ENCODE measurements around the gene TYRO3.

Gene TYRO3

GRCh38 chr15:41536866-41537265 is 22.1 kb upstream of the TYRO3 start:
- Mint-ChIP-seq H3K27me3 (no peaks in the 10 kb centered on the region), H3K36me3 (ENCODE audit: low read depth) (peaks cover 30% of the 10 kb centered on the region), H3K4me1 (peaks cover 4% of the 10 kb centered on the region), H3K27ac (no peak overlapping the region), H3K9me3 (no peaks in the 10 kb centered on the region), H3K4me3 (no peak overlapping the region)
- DNase-seq (no peak), ATAC-seq (no peak)

- Mint-ChIP-seq H3K4me1 (peaks cover 14% of the 10 kb centered on the region), H3K27me3 (no peaks in the 10 kb centered on the region), H3K27ac (peak overlapping the region; percentile 89), H3K9me3 (no peaks in the 10 kb centered on the region), H3K36me3 (ENCODE audit: low read depth) (no peaks in the 10 kb centered on the region), H3K4me3 (peak overlapping the region; percentile 92)
- DNase-seq = no peak
- ATAC-seq = peak; percentile 6
Measured at GRCh38 chr15:41543521-41543870, 15.5 kb upstream of the TYRO3 start.

- H3K9me3 Mint-ChIP-seq = no peaks in the 10 kb centered on the region
- peak overlapping the region; percentile 92 for H3K4me3 Mint-ChIP-seq
- DNase-seq (peak; percentile 16), ATAC-seq (no peak)
- peak overlapping the region; percentile 4 for H3K27ac Mint-ChIP-seq
- H3K27me3 Mint-ChIP-seq = no peaks in the 10 kb centered on the region
- no peaks in the 10 kb centered on the region for H3K36me3 Mint-ChIP-seq (ENCODE audit: low read depth)
- H3K4me1 Mint-ChIP-seq = peaks cover 14% of the 10 kb centered on the region
Measured at GRCh38 chr15:41544650-41545015, 14.4 kb upstream of the TYRO3 start.

GRCh38 chr15:41545218-41545617 is 13.8 kb upstream of the TYRO3 start:
- no peaks in the 10 kb centered on the region for H3K27me3 Mint-ChIP-seq
- H3K9me3 Mint-ChIP-seq = no peaks in the 10 kb centered on the region
- H3K4me1 Mint-ChIP-seq = peaks cover 14% of the 10 kb centered on the region
- no peak for ATAC-seq
- H3K4me3 Mint-ChIP-seq = peak overlapping the region; percentile 92
- peak overlapping the region; percentile 4 for H3K27ac Mint-ChIP-seq
- no peaks in the 10 kb centered on the region for H3K36me3 Mint-ChIP-seq (ENCODE audit: low read depth)
- no peak for DNase-seq

GRCh38 chr15:41546851-41547786 is 11.9 kb upstream of the TYRO3 start:
- Mint-ChIP-seq H3K36me3 (ENCODE audit: low read depth) (no peaks in the 10 kb centered on the region), H3K4me3 (no peak overlapping the region), H3K27ac (no peak overlapping the region), H3K9me3 (no peaks in the 10 kb centered on the region), H3K27me3 (no peaks in the 10 kb centered on the region), H3K4me1 (peaks cover 13% of the 10 kb centered on the region)
- DNase-seq (no peak), ATAC-seq (no peak)

- H3K9me3 Mint-ChIP-seq = no peaks in the 10 kb centered on the region
- no peak overlapping the region for H3K27ac Mint-ChIP-seq
- no peaks in the 10 kb centered on the region for H3K27me3 Mint-ChIP-seq
- no peaks in the 10 kb centered on the region for H3K36me3 Mint-ChIP-seq (ENCODE audit: low read depth)
- H3K4me3 Mint-ChIP-seq = no peak overlapping the region
- no peak for DNase-seq
- H3K4me1 Mint-ChIP-seq = no peaks in the 10 kb centered on the region
- no peak for ATAC-seq
Measured at GRCh38 chr15:41550066-41550775, 8.8 kb upstream of the TYRO3 start.

- ATAC-seq (no peak), DNase-seq (no peak)
- Mint-ChIP-seq H3K27me3 (peaks cover 10% of the 10 kb centered on the region), H3K4me3 (no peak overlapping the region), H3K36me3 (ENCODE audit: low read depth) (no peaks in the 10 kb centered on the region), H3K9me3 (no peaks in the 10 kb centered on the region), H3K27ac (no peak overlapping the region), H3K4me1 (peaks cover 14% of the 10 kb centered on the region)
Measured at GRCh38 chr15:41553731-41554130, 5.3 kb upstream of the TYRO3 start.

GRCh38 chr15:41554343-41554742 is 4.7 kb upstream of the TYRO3 start:
- Mint-ChIP-seq H3K4me1 (peaks cover 14% of the 10 kb centered on the region), H3K36me3 (ENCODE audit: low read depth) (no peaks in the 10 kb centered on the region), H3K27me3 (peaks cover 10% of the 10 kb centered on the region), H3K4me3 (no peak overlapping the region), H3K27ac (no peak overlapping the region), H3K9me3 (no peaks in the 10 kb centered on the region)
- no peak for DNase-seq
- no peak for ATAC-seq

GRCh38 chr15:41554915-41555314 is 4.1 kb upstream of the TYRO3 start:
- Mint-ChIP-seq H3K4me3 (no peak overlapping the region), H3K36me3 (ENCODE audit: low read depth) (no peaks in the 10 kb centered on the region), H3K9me3 (no peaks in the 10 kb centered on the region), H3K27me3 (peaks cover 14% of the 10 kb centered on the region), H3K27ac (no peak overlapping the region), H3K4me1 (peaks cover 18% of the 10 kb centered on the region)
- no peak for ATAC-seq
- no peak for DNase-seq

- H3K4me3 Mint-ChIP-seq = no peak overlapping the region
- no peaks in the 10 kb centered on the region for H3K9me3 Mint-ChIP-seq
- H3K4me1 Mint-ChIP-seq = peaks cover 18% of the 10 kb centered on the region
- H3K36me3 Mint-ChIP-seq (ENCODE audit: low read depth) = no peaks in the 10 kb centered on the region
- H3K27ac Mint-ChIP-seq = no peak overlapping the region
- H3K27me3 Mint-ChIP-seq = peaks cover 28% of the 10 kb centered on the region
- ATAC-seq (no peak), DNase-seq (no peak)
Measured at GRCh38 chr15:41556677-41557076, 2.3 kb upstream of the TYRO3 start.

- H3K9me3 Mint-ChIP-seq = no peaks in the 10 kb centered on the region
- H3K36me3 Mint-ChIP-seq (ENCODE audit: low read depth) = no peaks in the 10 kb centered on the region
- ATAC-seq (peak; percentile 84), DNase-seq (peak; percentile 71)
- H3K4me1 Mint-ChIP-seq = peaks cover 18% of the 10 kb centered on the region
- H3K27ac Mint-ChIP-seq = peak overlapping the region; percentile 80
- H3K27me3 Mint-ChIP-seq = peaks cover 28% of the 10 kb centered on the region
- peak overlapping the region; percentile 80 for H3K4me3 Mint-ChIP-seq
Measured at GRCh38 chr15:41557673-41558399, 1.2 kb upstream of the TYRO3 start.

- no peaks in the 10 kb centered on the region for H3K9me3 Mint-ChIP-seq
- no peak overlapping the region for H3K27ac Mint-ChIP-seq
- H3K36me3 Mint-ChIP-seq (ENCODE audit: low read depth) = no peaks in the 10 kb centered on the region
- peaks cover 18% of the 10 kb centered on the region for H3K4me1 Mint-ChIP-seq
- H3K4me3 Mint-ChIP-seq = peak overlapping the region; percentile 67
- DNase-seq = no peak
- H3K27me3 Mint-ChIP-seq = peaks cover 29% of the 10 kb centered on the region
- no peak for ATAC-seq
Measured at GRCh38 chr15:41559239-41559782, 299 bp downstream of the TYRO3 start.

GRCh38 chr15:41560572-41560874 is 1.5 kb downstream of the TYRO3 start:
- Mint-ChIP-seq H3K4me3 (peak overlapping the region; percentile 37), H3K4me1 (peaks cover 18% of the 10 kb centered on the region), H3K27ac (no peak overlapping the region), H3K36me3 (ENCODE audit: low read depth) (no peaks in the 10 kb centered on the region), H3K9me3 (no peaks in the 10 kb centered on the region), H3K27me3 (peaks cover 29% of the 10 kb centered on the region)
- DNase-seq (no peak), ATAC-seq (no peak)

GRCh38 chr15:41561104-41561776 is 2.2 kb downstream of the TYRO3 start:
- H3K27me3 Mint-ChIP-seq = peaks cover 29% of the 10 kb centered on the region
- H3K36me3 Mint-ChIP-seq (ENCODE audit: low read depth) = no peaks in the 10 kb centered on the region
- ATAC-seq (no peak), DNase-seq (no peak)
- peaks cover 18% of the 10 kb centered on the region for H3K4me1 Mint-ChIP-seq
- no peak overlapping the region for H3K27ac Mint-ChIP-seq
- no peak overlapping the region for H3K4me3 Mint-ChIP-seq
- no peaks in the 10 kb centered on the region for H3K9me3 Mint-ChIP-seq
